Measurements from ENCODE around the gene GSK3B.

GSK3B gene

GRCh38 chr3:120093911-120094775, at the start of gene GSK3B:
TSS of gene GSK3B (minus strand) at chr3:120094447. CDS start at chr3:120093434, 1,013 bp downstream.
- peak; percentile 87 for DNase-seq

GRCh38 chr3:120143676-120144075, 49.4 kb upstream of the GSK3B start:
- DNase-seq = no peak

- no peak for DNase-seq
These were observed 48.0 kb upstream of the GSK3B start for GRCh38 chr3:120142236-120142635.

GRCh38 chr3:120140098-120140742, 46.0 kb upstream of the GSK3B start:
- DNase-seq = no peak

GRCh38 chr3:120139140-120139539, 44.9 kb upstream of the GSK3B start:
- DNase-seq = no peak

GRCh38 chr3:120137548-120137947, 43.3 kb upstream of the GSK3B start:
- no peak for DNase-seq

GRCh38 chr3:120130656-120131055, 36.4 kb upstream of the GSK3B start:
- no peak for DNase-seq

GRCh38 chr3:120129718-120130513, 35.7 kb upstream of the GSK3B start:
- no peak for DNase-seq

- DNase-seq = no peak
These were observed 34.8 kb upstream of the GSK3B start for GRCh38 chr3:120129051-120129450.

GRCh38 chr3:120125992-120126391, 31.7 kb upstream of the GSK3B start:
- no peak for DNase-seq

- no peak for DNase-seq
These were observed 25.7 kb upstream of the GSK3B start for GRCh38 chr3:120119846-120120510.

GRCh38 chr3:120114981-120115380, 20.7 kb upstream of the GSK3B start:
- DNase-seq = no peak

- DNase-seq = no peak
These were observed 20.1 kb upstream of the GSK3B start for GRCh38 chr3:120114376-120114775.

GRCh38 chr3:120113128-120114116, 19.2 kb upstream of the GSK3B start:
- DNase-seq = no peak

- no peak for DNase-seq
These were observed 17.7 kb upstream of the GSK3B start for GRCh38 chr3:120111898-120112297.

- DNase-seq = no peak
These were observed 9.0 kb upstream of the GSK3B start for GRCh38 chr3:120103276-120103675.

GRCh38 chr3:120102674-120103073, 8.4 kb upstream of the GSK3B start:
- DNase-seq = no peak

GRCh38 chr3:120102232-120102631, 8.0 kb upstream of the GSK3B start:
- DNase-seq = no peak

- DNase-seq = no peak
These were observed 7.4 kb upstream of the GSK3B start for GRCh38 chr3:120101624-120102023.

- DNase-seq = no peak
These were observed 6.5 kb upstream of the GSK3B start for GRCh38 chr3:120100711-120101110.

- DNase-seq = no peak
These were observed 4.5 kb upstream of the GSK3B start for GRCh38 chr3:120098710-120099109.

GRCh38 chr3:120095979-120096426, 1.8 kb upstream of the GSK3B start:
- no peak for DNase-seq

Data from NK-92 treated with Interleukin-12 subunit alpha and Interleukin-12 subunit beta, amount 100 ng/mL, for 24 hours (cell line).